Left ventricle myocardium inferior (tissue), 1 donor: ENCODE measurements around the gene BRI3. TPM values are rescaled to one million over a fixed set of nuclear protein-coding genes. Genes with fewer than 3 reads are reported as not detected.
A peak's percentile ranks its signal among the peaks of the same experiment; 100 is the strongest.

ENCODE experiments used
- DNase-seq: peaks from one replicate; pipeline ENCODE4 v3.0.0-alpha.2; 2020
- H3K27ac ChIP-seq: fragments of 200-600 bp; replicated peaks from 2 replicates; pipeline ENCODE4 v1.8.0; 2021
- H3K27me3 ChIP-seq: fragments of 200-600 bp; 2 replicates; pipeline ENCODE4 v1.8.0; 2021; ENCODE audit warnings: low read depth
- H3K36me3 ChIP-seq: fragments of 200-600 bp; 2 replicates; pipeline ENCODE4 v1.8.0; 2021
- H3K4me1 ChIP-seq: fragments of 200-600 bp; 2 replicates; pipeline ENCODE4 v1.8.0; 2021
- H3K4me3 ChIP-seq: fragments of 200-600 bp; 2 replicates; pipeline ENCODE4 v1.8.0; 2021; ENCODE audit warnings: mild to moderate bottlenecking, moderate library complexity
- H3K9me3 ChIP-seq: fragments of 200-600 bp; replicated peaks from 2 replicates; pipeline ENCODE4 v1.8.0; 2021
- CTCF ChIP-seq: fragments of 200-600 bp; IDR thresholded peaks from 2 replicates; pipeline ENCODE4 v1.8.0; 2021; ENCODE audit warnings: antibody characterized with exemption, mild to moderate bottlenecking, borderline replicate concordance
- intact Hi-C: fragments of 100-400 bp; cut with micrococcal nuclease; formaldehyde crosslinking; loops from one replicate; pipeline ENCODE4 v1.11.0; 2022
- total RNA-seq: library from RNA; stranded (reverse); fragmentation: NEBNext Ultra II Directional; extraction: Animal tissue kit (Norgen Biotek cat#: 25700); gene quantifications from one replicate; pipeline ENCODE4 v1.2.1, GENCODE V29; 2021
- donor health status: DM: no; HTN: yes; CAD: no; lungs with severe emphysema.

The BRI3 gene
- total RNA-seq, 1 donor from 2014 or later = 201 TPM

DNA sequence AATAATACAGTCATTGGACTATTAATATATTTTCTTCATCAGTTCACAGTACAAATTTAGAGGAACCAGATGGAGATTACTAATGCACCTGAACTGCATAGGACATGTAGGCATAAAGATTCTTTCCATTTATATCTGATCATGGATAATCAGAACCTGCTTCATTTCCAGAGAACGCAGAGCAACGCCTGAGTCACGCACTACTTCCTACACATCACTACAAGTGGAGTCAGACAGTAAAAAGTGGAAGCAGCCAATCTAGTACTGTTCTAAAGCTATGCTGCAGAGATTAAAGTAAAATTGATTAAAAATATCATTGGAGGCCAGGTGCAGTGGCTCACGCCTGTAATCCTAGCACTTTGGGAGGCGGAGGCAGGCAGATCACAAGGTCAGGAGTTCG is 43.3 kb downstream of the BRI3 start:
- Histone ChIP-seq H3K27ac (no peak overlapping the region), H3K4me3 (no peak overlapping the region), H3K9me3 (no peaks in the 10 kb centered on the region), H3K36me3 (no peaks in the 10 kb centered on the region), H3K4me1 (peaks cover 16% of the 10 kb centered on the region), H3K27me3 (peaks cover 17% of the 10 kb centered on the region)
- DNase-seq = no peak
- no peak for TF ChIP-seq CTCF
- intact Hi-C loops = no loop called here

DNA sequence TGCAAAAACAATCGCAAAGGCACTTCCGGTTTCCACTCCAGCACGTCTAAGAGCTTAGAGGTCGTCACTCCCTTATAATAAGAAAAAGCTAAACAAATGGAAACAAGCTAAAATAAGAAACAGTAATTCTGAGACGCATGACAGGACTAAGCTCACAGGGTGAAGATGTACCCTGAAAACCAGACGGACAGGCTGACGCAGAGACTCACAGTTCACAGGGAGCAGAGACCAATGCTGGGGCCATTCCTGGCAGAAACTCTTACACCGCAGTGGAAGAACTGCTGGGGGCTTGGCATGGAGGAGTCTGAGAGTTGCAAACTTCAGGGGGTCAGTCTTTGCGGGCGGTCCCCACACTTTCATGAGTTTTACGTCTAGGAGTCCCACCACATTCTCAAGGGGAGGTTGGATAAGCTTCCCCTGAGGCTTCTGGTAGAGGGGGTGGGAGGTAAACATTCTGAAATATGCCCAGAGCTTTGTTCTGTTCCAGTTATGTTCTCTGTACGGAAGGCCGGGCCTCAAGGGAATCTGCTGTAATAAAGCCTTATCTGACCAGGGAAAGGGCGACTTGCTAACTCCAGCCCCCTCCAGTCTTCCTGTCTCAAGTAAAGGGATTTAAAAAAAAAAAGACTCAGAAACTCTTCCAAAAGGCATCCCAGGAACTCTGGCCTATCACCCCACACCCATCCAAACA is 47.8 kb downstream of the BRI3 start:
- intact Hi-C loops = no loop called here
- H3K4me3 ChIP-seq = peak overlapping the region; percentile 29
- peak; percentile 36 for DNase-seq

GRCh38 chr7:98329791-98330373 is 48.4 kb downstream of the BRI3 start:
- H3K4me3 ChIP-seq = no peak overlapping the region
- peak overlapping the region; percentile 92 for H3K27ac ChIP-seq
- H3K4me1 ChIP-seq = peaks cover 17% of the 10 kb centered on the region
- no peak for TF ChIP-seq CTCF
- no peak for DNase-seq
- H3K27me3 ChIP-seq = no peaks in the 10 kb centered on the region
- H3K36me3 ChIP-seq = no peaks in the 10 kb centered on the region
- intact Hi-C loops = no loop called here
- H3K9me3 ChIP-seq = peaks cover 7% of the 10 kb centered on the region

More for the DNA sequence above, 47.8 kb downstream of the BRI3 start:
- H3K4me1 ChIP-seq = peaks cover 17% of the 10 kb centered on the region
- H3K27ac ChIP-seq = peak overlapping the region; percentile 92
- H3K36me3 ChIP-seq = no peaks in the 10 kb centered on the region
- TF ChIP-seq CTCF = no peak
- no peaks in the 10 kb centered on the region for H3K27me3 ChIP-seq
- peaks cover 7% of the 10 kb centered on the region for H3K9me3 ChIP-seq

DNA sequence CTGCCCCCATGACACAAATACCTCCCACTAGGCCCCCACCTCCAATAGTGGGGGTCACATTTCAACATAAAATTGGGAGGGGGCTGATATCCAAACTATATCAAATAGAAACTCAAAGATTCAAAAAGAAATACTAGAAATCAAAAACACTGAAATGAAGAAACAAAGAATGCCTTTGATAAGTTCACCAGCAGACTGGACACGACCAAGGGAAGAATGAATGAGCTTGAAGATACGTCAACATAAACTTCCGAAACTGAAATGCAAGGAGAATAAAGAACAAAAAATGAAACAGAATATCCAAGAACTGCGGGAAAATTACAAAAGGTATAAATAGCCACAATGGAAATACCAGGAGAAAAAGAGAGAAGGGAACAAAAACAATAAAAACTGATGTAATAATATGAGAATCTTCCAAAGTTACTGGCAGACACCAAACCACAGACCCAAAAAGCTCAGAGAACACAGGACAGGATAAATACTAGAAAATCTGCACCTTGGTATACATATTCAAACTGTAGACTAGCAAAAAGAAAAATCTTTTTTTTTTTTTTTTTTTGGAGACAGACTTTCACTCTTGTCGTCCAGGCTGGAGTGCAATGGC is 49.5 kb downstream of the BRI3 start:
- Histone ChIP-seq H3K27ac (no peak overlapping the region), H3K9me3 (peaks cover 7% of the 10 kb centered on the region), H3K4me3 (no peak overlapping the region), H3K4me1 (peaks cover 17% of the 10 kb centered on the region), H3K36me3 (no peaks in the 10 kb centered on the region), H3K27me3 (no peaks in the 10 kb centered on the region)
- no peak for DNase-seq
- intact Hi-C loops = no loop called here
- TF ChIP-seq CTCF = no peak

DNA sequence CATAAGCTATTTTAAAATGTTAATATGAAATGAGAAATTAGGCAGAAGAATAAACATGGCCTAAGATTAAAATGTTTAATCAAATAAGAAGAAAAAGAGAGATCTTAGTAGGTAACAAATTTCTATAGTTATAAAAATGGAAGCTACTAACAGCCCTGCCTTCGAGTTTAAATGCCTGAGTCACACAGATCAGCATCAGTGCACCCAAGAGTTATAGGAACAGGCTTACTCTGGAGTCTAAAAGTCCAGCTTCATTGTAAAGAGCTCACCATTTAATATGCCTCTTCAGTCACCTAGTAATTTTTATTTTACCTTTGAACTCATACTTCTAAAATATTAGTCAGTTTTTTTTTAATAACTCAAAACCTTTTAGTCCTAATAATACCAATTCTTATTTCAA is 52.6 kb downstream of the BRI3 start:
- DNase-seq = no peak
- H3K36me3 ChIP-seq = no peaks in the 10 kb centered on the region
- H3K27me3 ChIP-seq = no peaks in the 10 kb centered on the region
- H3K9me3 ChIP-seq = peaks cover 9% of the 10 kb centered on the region
- H3K4me3 ChIP-seq = no peak overlapping the region
- no peak overlapping the region for H3K27ac ChIP-seq
- H3K4me1 ChIP-seq = peaks cover 9% of the 10 kb centered on the region
- TF ChIP-seq CTCF = no peak
- intact Hi-C loops = no loop called here
